H1 (cell line): Measurements from ENCODE around the gene MRI1. TPM values are rescaled to one million over a fixed set of nuclear protein-coding genes. Genes with fewer than 3 reads are reported as not detected.

Experiments
- ATF3 ChIP-seq: IDR thresholded peaks from 2 replicates; pipeline ENCODE4 v1.6.1; 2011; ENCODE audit warnings: low read depth, mild to moderate bottlenecking, low read length; ENCODE audit not compliant: insufficient read depth
- BACH1 ChIP-seq: IDR thresholded peaks from 2 replicates; pipeline ENCODE4 v1.6.1; 2012; ENCODE audit warnings: low read length, improper control_type of control experiment
- CHD1 ChIP-seq: IDR thresholded peaks from 2 replicates; pipeline ENCODE4 v1.6.1; 2012; ENCODE audit warnings: low read depth, low read length, improper control_type of control experiment
- CHD2 ChIP-seq: IDR thresholded peaks from 2 replicates; pipeline ENCODE4 v1.6.1; 2012; ENCODE audit warnings: low read length, improper control_type of control experiment
- GTF2F1 ChIP-seq: IDR thresholded peaks from 2 replicates; pipeline ENCODE4 v1.6.1; 2012; ENCODE audit warnings: low read depth, low read length, improper control_type of control experiment, borderline replicate concordance
- HDAC2 ChIP-seq, 2 experiments: fragments of 300-600 bp in 1 of 2; sonication (generic) in 1 of 2; IDR thresholded peaks; 2 replicates each; pipeline ENCODE4 v1.6.1; 2011 to 2012; ENCODE audit warnings: low read depth in 2 of 2, low read length in 2 of 2, mild to moderate bottlenecking in 2 of 2, moderate library complexity in 2 of 2, borderline replicate concordance in 1 of 2, inconsistent platforms in 1 of 2
- HDAC6 ChIP-seq: IDR thresholded peaks from one replicate; pipeline ENCODE4 v1.7.1; 2012; ENCODE audit warnings: low read depth, mild to moderate bottlenecking, inconsistent platforms, low read length, moderate library complexity
- JUN ChIP-seq: IDR thresholded peaks from 2 replicates; pipeline ENCODE4 v1.6.1; 2011; ENCODE audit warnings: low read depth, mild to moderate bottlenecking, improper control_type of control experiment, low read length
- KDM1A ChIP-seq: fragments of 200-600, 300-600 bp; sonication (generic); IDR thresholded peaks from 2 replicates; pipeline ENCODE4 v1.7.1; 2016; ENCODE audit warnings: mild to moderate bottlenecking, low read length, borderline replicate concordance
- KDM4A ChIP-seq: IDR thresholded peaks from one replicate; pipeline ENCODE4 v1.7.1; 2012; ENCODE audit warnings: low read depth, mild to moderate bottlenecking, moderate library complexity, low read length, inconsistent platforms; ENCODE audit not compliant: severe bottlenecking
- MAFK ChIP-seq: IDR thresholded peaks from 2 replicates; pipeline ENCODE4 v1.6.1; 2012; ENCODE audit warnings: low read depth, mild to moderate bottlenecking, improper control_type of control experiment, low read length
- RAD21 ChIP-seq, 2 experiments: IDR thresholded peaks in 1 of 2; conservative IDR thresholded peaks in 1 of 2; 2 replicates each; pipeline ENCODE4 v1.6.1; 2011; ENCODE audit warnings: low read depth in 2 of 2, low read length in 2 of 2, improper control_type of control experiment in 1 of 2, inconsistent platforms in 1 of 2, mild to moderate bottlenecking in 1 of 2, moderate library complexity in 1 of 2
- RBBP5 ChIP-seq: IDR thresholded peaks from 2 replicates; pipeline ENCODE4 v1.7.1; 2012; ENCODE audit warnings: low read depth, mild to moderate bottlenecking, inconsistent platforms, low read length, moderate library complexity, borderline replicate concordance
- RNF2 ChIP-seq: fragments of 200-900, 300-1000 bp; sonication (generic); IDR thresholded peaks from 2 replicates; pipeline ENCODE4 v1.7.1; 2016; ENCODE audit warnings: borderline replicate concordance, low read depth, mild to moderate bottlenecking, antibody characterized with exemption, low read length; ENCODE audit not compliant: poor library complexity, severe bottlenecking; ENCODE audit errors: missing control alignments
- RXRA ChIP-seq: IDR thresholded peaks from 2 replicates; pipeline ENCODE4 v1.6.1; 2011; ENCODE audit warnings: low read depth, mild to moderate bottlenecking, low read length, moderate library complexity; ENCODE audit not compliant: insufficient read depth
- SIN3A ChIP-seq, 2 experiments: IDR thresholded peaks in 1 of 2; conservative IDR thresholded peaks in 1 of 2; 2 replicates each; pipeline ENCODE4 v1.6.1; 2011 to 2012; ENCODE audit warnings: low read length in 2 of 2, improper control_type of control experiment in 1 of 2, low read depth in 1 of 2, mild to moderate bottlenecking in 1 of 2
- TAF1 ChIP-seq: IDR thresholded peaks from 2 replicates; pipeline ENCODE4 v1.6.1; 2011; ENCODE audit warnings: mild to moderate bottlenecking, low read depth, low read length
- USF2 ChIP-seq: IDR thresholded peaks from 2 replicates; pipeline ENCODE4 v1.6.1; 2011; ENCODE audit warnings: low read length, improper control_type of control experiment
- ZNF274 ChIP-seq: IDR thresholded peaks from 2 replicates; pipeline ENCODE4 v1.7.0; 2012; ENCODE audit warnings: low read length, borderline replicate concordance; ENCODE audit errors: extremely low read depth
- polyA plus RNA-seq, 7 experiments: library from polyadenylated mRNA; depleted of rRNA in 3 of 7; stranded (reverse) in 5 of 7; unstranded in 2 of 7; fragments of >200 nt in 5 of 7; fragments of 200-250 nt in 2 of 7; gene quantifications; 1 replicate in 5 of 7; 2 replicates in 1 of 7; 4 replicates in 1 of 7; pipeline versions ENCODE4 v1.2.1 to v1.2.3, GENCODE V29; 2011 to 2013; ENCODE audit warnings: missing spikeins in 2 of 7, mixed read lengths in 2 of 7
- total RNA-seq: library from RNA; stranded (reverse); fragmentation: NEBNext Ultra II Directional; extraction: Animal tissue kit (Norgen Biotek cat#: 25700); gene quantifications from 2 replicates; pipeline ENCODE4 v1.2.1, GENCODE V29; 2021

The MRI1 gene
- total and polyA plus RNA-seq, 2 of the 8 experiments (the other 6 are each of a cell fraction or from before 2014, with no cell fraction given), result 24.5 to 29.5 TPM

- TF ChIP-seq RAD21 (IDR thresholded peaks at IDR 0.05 in 1 of 2, conservative IDR thresholded peaks at IDR 0.05 in 1 of 2; ENCODE audit: low read depth in 2 of 2, low read length in 2 of 2), result no peak; a peak in 1 of 4 replicates
- TF ChIP-seq CHD2, result peak; percentile 95
- TF ChIP-seq JUN, result no peak
- no peak for TF ChIP-seq KDM4A
- peak; percentile 87 to 97; a peak in 2 of 4 replicates for TF ChIP-seq HDAC2 (IDR thresholded peaks at IDR 0.05; ENCODE audit: borderline replicate concordance in 1 of 2, low read depth in 2 of 2, low read length in 2 of 2)
- TF ChIP-seq ATF3, result no peak
- TF ChIP-seq SIN3A (conservative IDR thresholded peaks at IDR 0.05 in 1 of 2, IDR thresholded peaks at IDR 0.05 in 1 of 2; ENCODE audit: low read depth in 1 of 2, low read length in 2 of 2), result peak; percentile 41 to 47; a peak in 1 of 4 replicates
- TF ChIP-seq RNF2, result no peak
- TF ChIP-seq TAF1, result peak; percentile 93
- TF ChIP-seq CHD1, result no peak
- peak; percentile 38; the same call in 1 of the 2 replicates for TF ChIP-seq BACH1
- no peak for TF ChIP-seq MAFK
- 0 out of 2 replicates have a peak, but pooled peaks have one; percentile 9 for TF ChIP-seq RBBP5
- TF ChIP-seq USF2, result peak; percentile 56
- TF ChIP-seq RXRA, result no peak
- no peak for TF ChIP-seq HDAC6
- TF ChIP-seq ZNF274, result no peak
- peak; percentile 99 for TF ChIP-seq KDM1A
- TF ChIP-seq GTF2F1, result no peak
These were observed 30.7 kb downstream of the MRI1 start, which contains the start of gene ZSWIM4 (continued) for GRCh38 chr19:13794757-13795589.
